Lower leg skin (tissue), 4 donors: Measurements from ENCODE around the gene WDR20. TPM values are rescaled to one million over a fixed set of nuclear protein-coding genes. Genes with fewer than 3 reads are reported as not detected.

Source experiments
- DNase-seq, 2 donors: peaks; one replicate each; pipeline ENCODE4 v3.0.0-alpha.2; 2019; ENCODE audit warnings: low spot score in 2 of 2
- H3K4me3 ChIP-seq: fragments of 200-600 bp; sonication (generic); 2 replicates; pipeline ENCODE4 v1.5.1; 2017; ENCODE audit warnings: mild to moderate bottlenecking, low read depth; ENCODE audit not compliant: poor library complexity, severe bottlenecking
- POLR2A ChIP-seq, 2 donors: fragments of 450-650 bp; IDR thresholded peaks; one replicate each; pipeline ENCODE4 v1.6.1; 2016 to 2017; ENCODE audit warnings: antibody characterized with exemption in 2 of 2, mild to moderate bottlenecking in 1 of 2, moderate library complexity in 1 of 2
- WGBS, 2 donors: methylation state at CpG; one replicate each; pipeline ENCODE4 v1.1.5; 2018; 5-methylcytosine and 5-hydroxymethylcytosine counted together
- intact Hi-C: fragments of 100-400 bp; cut with DNase I; formaldehyde crosslinking; loops from one replicate; pipeline ENCODE4 v1.15.0; 2023; ENCODE audit warnings: low total_unique reads
- total RNA-seq, 4 donors: library from RNA; depleted of rRNA; stranded (reverse); fragments of >200 nt; gene quantifications; one replicate each; pipeline ENCODE4 v1.1.0, GENCODE V29; 2016
- TF ChIP-seq, protein P1 (sequence below), 3 donors: fragments of 450-650 bp; IDR thresholded peaks; one replicate each; pipeline ENCODE4 v1.5.1; 2016; ENCODE audit warnings: antibody characterized with exemption in 3 of 3, mild to moderate bottlenecking in 3 of 3, moderate library complexity in 2 of 3

The WDR20 gene
- total RNA-seq, 4 donors from 2014 or later: 33.7 to 50.8 (median 41.3) TPM

DNA sequence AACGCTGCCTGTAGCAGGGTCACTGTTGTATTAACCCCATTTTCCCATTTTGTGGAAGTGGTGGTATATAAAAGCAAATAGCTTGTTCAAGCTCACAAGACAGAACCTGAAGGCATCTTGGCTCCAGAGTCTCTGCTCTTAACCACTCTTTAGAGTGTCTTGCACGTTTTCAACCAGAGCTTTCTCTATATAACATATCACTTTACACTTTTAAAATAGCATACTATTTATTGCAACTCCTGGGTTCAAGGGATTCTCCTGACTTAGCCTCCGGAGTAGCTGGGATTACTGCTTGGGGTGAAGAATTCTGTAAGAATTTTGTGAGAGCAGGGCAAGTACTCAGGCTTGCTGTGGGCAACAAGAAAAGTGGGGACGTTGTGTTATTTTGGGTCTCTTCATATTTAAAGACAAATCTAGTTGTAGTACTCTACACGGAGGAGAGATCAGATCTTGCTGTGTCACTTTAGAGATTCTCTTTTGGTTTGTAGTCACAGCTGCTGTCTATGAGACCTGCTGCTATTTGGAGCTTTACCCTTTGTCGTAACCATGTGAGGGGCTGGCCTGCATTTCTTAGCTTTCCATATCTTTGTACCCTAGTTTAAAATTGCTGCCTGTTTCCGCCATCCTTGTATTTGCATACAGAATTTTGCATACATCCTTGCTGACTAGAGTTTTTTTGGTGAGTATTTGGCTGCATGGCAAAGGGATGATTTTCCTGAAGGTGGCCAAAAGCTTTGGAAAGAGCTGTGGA lies 40.7 kb downstream of the WDR20 start:
- intact Hi-C loops: no loop called here
- DNase-seq: no peak
- TF ChIP-seq, protein P1, sequence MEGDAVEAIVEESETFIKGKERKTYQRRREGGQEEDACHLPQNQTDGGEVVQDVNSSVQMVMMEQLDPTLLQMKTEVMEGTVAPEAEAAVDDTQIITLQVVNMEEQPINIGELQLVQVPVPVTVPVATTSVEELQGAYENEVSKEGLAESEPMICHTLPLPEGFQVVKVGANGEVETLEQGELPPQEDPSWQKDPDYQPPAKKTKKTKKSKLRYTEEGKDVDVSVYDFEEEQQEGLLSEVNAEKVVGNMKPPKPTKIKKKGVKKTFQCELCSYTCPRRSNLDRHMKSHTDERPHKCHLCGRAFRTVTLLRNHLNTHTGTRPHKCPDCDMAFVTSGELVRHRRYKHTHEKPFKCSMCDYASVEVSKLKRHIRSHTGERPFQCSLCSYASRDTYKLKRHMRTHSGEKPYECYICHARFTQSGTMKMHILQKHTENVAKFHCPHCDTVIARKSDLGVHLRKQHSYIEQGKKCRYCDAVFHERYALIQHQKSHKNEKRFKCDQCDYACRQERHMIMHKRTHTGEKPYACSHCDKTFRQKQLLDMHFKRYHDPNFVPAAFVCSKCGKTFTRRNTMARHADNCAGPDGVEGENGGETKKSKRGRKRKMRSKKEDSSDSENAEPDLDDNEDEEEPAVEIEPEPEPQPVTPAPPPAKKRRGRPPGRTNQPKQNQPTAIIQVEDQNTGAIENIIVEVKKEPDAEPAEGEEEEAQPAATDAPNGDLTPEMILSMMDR (IDR thresholded peaks at IDR 0.05): no peak
- TF ChIP-seq POLR2A (IDR thresholded peaks at IDR 0.05): no peak
- WGBS, 2 donors: 61 to 78% methylated on average over 7 of the region's 7 CpGs
- no peak overlapping the region for H3K4me3 ChIP-seq

DNA sequence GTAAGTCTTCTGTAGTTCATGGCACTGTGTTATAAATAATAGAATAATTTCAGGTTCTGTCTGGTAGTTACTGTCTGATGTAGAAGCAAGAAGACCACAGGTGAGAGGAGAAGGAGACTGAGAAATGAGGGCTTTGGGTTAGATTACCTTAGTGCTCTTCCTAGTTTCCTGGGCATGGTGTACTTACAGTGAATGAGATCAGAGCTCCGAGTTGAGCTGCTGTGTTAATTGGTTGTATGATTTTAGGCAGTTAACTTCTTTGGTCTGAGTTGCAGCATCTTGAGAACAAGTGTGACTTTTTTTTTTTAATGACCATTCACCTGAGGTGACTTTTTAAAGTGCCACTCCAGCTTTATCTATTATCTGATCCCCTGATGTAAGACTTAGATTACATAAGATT lies 41.5 kb downstream of the WDR20 start:
- DNase-seq: no peak
- WGBS, 2 donors: 73 to 83% methylated on average over 1 of the region's 1 CpG
- intact Hi-C loops: no loop called here
- no peak overlapping the region for H3K4me3 ChIP-seq
- no peak for TF ChIP-seq POLR2A (IDR thresholded peaks at IDR 0.05)
- TF ChIP-seq, protein P1 (IDR thresholded peaks at IDR 0.05): no peak

DNA sequence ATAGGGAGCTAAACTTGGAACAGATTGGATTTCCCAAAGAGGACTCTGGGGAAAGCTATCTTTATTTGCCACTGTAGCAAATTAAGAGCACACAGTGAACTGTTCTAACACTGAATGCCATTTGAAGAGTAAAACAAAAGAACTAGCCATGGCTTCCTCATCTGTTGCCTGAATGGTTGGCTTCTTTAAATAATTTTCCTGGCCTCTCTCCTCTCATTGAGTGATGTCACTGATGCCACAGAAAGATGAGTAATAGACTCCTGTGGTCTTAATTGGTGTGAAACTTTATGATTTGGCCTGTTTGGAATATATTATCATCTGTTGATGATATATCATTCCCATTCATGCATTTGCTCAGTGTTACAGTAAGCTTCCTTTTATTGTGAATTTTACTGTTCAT lies 42.5 kb downstream of the WDR20 start:
- no peak for DNase-seq
- no peak overlapping the region for H3K4me3 ChIP-seq
- intact Hi-C loops: no loop called here
- TF ChIP-seq, protein P1 (IDR thresholded peaks at IDR 0.05): no peak
- TF ChIP-seq POLR2A (IDR thresholded peaks at IDR 0.05): no peak

DNA sequence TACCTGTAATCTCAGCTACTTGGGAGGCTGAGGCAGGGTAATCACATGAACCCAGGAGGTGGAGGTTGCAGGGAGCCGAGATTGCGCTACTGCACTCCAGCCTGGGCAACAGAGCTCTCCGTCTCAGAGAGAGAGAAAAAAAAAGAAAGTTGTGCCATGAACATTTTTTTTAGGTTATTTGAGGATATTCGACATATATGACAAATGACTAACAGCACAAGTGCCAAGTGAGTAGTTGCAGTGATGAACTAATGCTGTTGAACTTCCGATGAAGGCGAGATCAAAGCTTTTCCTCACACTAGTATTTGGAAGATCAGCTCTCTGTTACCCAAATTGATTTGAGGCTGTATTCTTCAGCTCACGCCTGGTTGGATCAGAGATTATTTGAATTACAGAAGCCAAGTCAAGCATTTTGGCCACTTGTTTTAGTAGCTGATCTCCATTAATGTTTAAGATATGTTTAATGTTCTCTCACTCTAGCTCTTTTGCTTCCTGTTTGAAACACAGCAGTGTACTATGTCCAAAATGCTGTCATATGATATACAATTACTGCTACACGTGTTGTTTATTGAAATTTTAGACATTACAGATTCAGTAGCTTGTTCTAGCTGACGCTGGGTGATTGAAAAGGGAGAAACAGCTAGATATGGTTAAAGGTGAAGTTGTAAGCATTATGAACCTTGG lies 43.4 kb downstream of the WDR20 start:
- TF ChIP-seq, protein P1 (IDR thresholded peaks at IDR 0.05): no peak
- TF ChIP-seq POLR2A (IDR thresholded peaks at IDR 0.05): no peak
- WGBS, 2 donors: 70 to 74% methylated on average over 9 of the region's 9 CpGs
- intact Hi-C loops: no loop called here
- no peak for DNase-seq
- no peak overlapping the region for H3K4me3 ChIP-seq

DNA sequence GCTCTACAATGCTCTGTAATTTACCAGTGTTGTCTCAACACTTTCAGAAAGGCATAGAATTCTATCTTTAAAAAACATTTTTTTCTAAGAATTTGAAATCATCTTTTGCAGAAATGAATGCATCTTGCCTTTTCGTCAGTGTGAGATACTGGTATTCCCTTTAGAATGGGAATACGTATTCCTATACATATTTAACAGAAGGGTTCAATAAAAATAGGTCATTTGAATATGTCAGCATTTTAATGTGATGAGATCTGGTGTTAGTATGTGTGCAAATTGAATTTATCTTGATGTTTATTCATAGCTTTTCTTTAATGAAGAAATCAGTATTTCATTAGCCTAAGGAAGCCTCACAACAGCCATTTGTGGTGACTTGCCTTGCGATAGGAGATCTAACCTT lies 44.2 kb downstream of the WDR20 start:
- intact Hi-C loops: no loop called here
- TF ChIP-seq POLR2A (IDR thresholded peaks at IDR 0.05): no peak
- TF ChIP-seq, protein P1 (IDR thresholded peaks at IDR 0.05): no peak
- H3K4me3 ChIP-seq: no peak overlapping the region
- DNase-seq: no peak
- 93 to 94% methylated on average over 3 of the region's 3 CpGs for WGBS, 2 donors
